MM.1S (cell line): ENCODE measurements around the gene CALCR.

Experiments
- DNase-seq: peaks from one replicate; pipeline ENCODE4 v3.0.0-alpha.2; 2015
- H2AFZ ChIP-seq: fragments of 300-600 bp; sonication (generic); 2 replicates; pipeline ENCODE4 v1.6.0; 2016; ENCODE audit warnings: antibody characterized with exemption, low read length
- H3F3A ChIP-seq: fragments of 300-600 bp; sonication (generic); 2 replicates; pipeline ENCODE4 v1.6.1; 2016; ENCODE audit warnings: mild to moderate bottlenecking, antibody characterized with exemption, low read length, moderate library complexity, mixed read lengths; ENCODE audit not compliant: insufficient read depth
- H3K27ac ChIP-seq: fragments of 300-600 bp; sonication (generic); 2 replicates; pipeline ENCODE4 v1.5.1; 2016; ENCODE audit warnings: mild to moderate bottlenecking, low read length
- H3K27me3 ChIP-seq: fragments of 300-600 bp; sonication (generic); replicated peaks from 2 replicates; pipeline ENCODE4 v1.6.0; 2016; ENCODE audit warnings: low read length; ENCODE audit not compliant: insufficient read depth
- H3K36me3 ChIP-seq: fragments of 300-600 bp; sonication (generic); replicated peaks from 2 replicates; pipeline ENCODE4 v1.6.1; 2016; ENCODE audit warnings: mild to moderate bottlenecking, low read length, mixed read lengths; ENCODE audit not compliant: insufficient read depth
- H3K4me1 ChIP-seq: fragments of 300-600 bp; sonication (generic); 2 replicates; pipeline ENCODE4 v1.6.1; 2016; ENCODE audit warnings: low read length, mixed read lengths
- H3K4me2 ChIP-seq: fragments of 300-600 bp; sonication (generic); 2 replicates; pipeline ENCODE4 v1.6.0; 2016; ENCODE audit warnings: low read depth, low read length
- H3K4me3 ChIP-seq: fragments of 300-600 bp; sonication (generic); 2 replicates; pipeline ENCODE4 v1.5.1; 2016; ENCODE audit warnings: low read length, mixed read lengths
- H3K79me2 ChIP-seq: fragments of 300-600 bp; sonication (generic); 2 replicates; pipeline ENCODE4 v1.6.1; 2016; ENCODE audit warnings: mixed run types, low read length, mixed read lengths
- H3K9ac ChIP-seq: fragments of 300-600 bp; sonication (generic); 2 replicates; pipeline ENCODE4 v1.6.1; 2016; ENCODE audit warnings: low read length, mixed read lengths
- H3K9me2 ChIP-seq: fragments of 300-600 bp; sonication (generic); replicated peaks from 2 replicates; pipeline ENCODE4 v1.6.1; 2016; ENCODE audit warnings: mild to moderate bottlenecking, low read length, mixed read lengths; ENCODE audit not compliant: insufficient read depth
- H3K9me3 ChIP-seq: fragments of 300-600 bp; sonication (generic); replicated peaks from 2 replicates; pipeline ENCODE4 v1.6.1; 2016; ENCODE audit warnings: mild to moderate bottlenecking, low read length, mixed read lengths; ENCODE audit not compliant: insufficient read depth
- H4K20me1 ChIP-seq: fragments of 300-600 bp; sonication (generic); 2 replicates; pipeline ENCODE4 v1.6.1; 2016; ENCODE audit warnings: mild to moderate bottlenecking, low read length, moderate library complexity, mixed read lengths; ENCODE audit not compliant: insufficient read depth
- CTCF ChIP-seq: fragments of 300-600 bp; sonication (generic); IDR thresholded peaks from 2 replicates; pipeline ENCODE4 v1.5.1; 2016; ENCODE audit warnings: antibody characterized with exemption, low read length, mixed read lengths
- EZH2 ChIP-seq: fragments of 300-600 bp; sonication (generic); optimal IDR thresholded peaks from 2 replicates; pipeline ENCODE3; 2017; ENCODE audit warnings: low read depth, mild to moderate bottlenecking, antibody characterized with exemption, low read length, mixed read lengths
- EZH2phosphoT487 ChIP-seq: fragments of 300-600 bp; sonication (generic); IDR thresholded peaks from 2 replicates; pipeline ENCODE4 v1.6.1; 2018; ENCODE audit warnings: antibody characterized with exemption, low read length

Gene CALCR

GRCh38 chr7:93375603-93376002 lies 198.9 kb downstream of the CALCR start:
- H3K27ac ChIP-seq: no peak overlapping the region
- H2AFZ ChIP-seq: no peak overlapping the region
- no peaks in the 10 kb centered on the region for H3K9me2 ChIP-seq
- H3K27me3 ChIP-seq: no peaks in the 10 kb centered on the region
- H3K9ac ChIP-seq: no peak overlapping the region
- H3K4me1 ChIP-seq: peaks cover 41% of the 10 kb centered on the region
- no peaks in the 10 kb centered on the region for H4K20me1 ChIP-seq
- no peak overlapping the region for H3K4me2 ChIP-seq
- peak; percentile 23 for DNase-seq
- no peaks in the 10 kb centered on the region for H3K9me3 ChIP-seq
- H3F3A ChIP-seq: peaks cover 28% of the 10 kb centered on the region
- no peaks in the 10 kb centered on the region for H3K79me2 ChIP-seq
- no peak overlapping the region for H3K4me3 ChIP-seq
- H3K36me3 ChIP-seq: no peaks in the 10 kb centered on the region
- TF ChIP-seq CTCF (peak; percentile 34), EZH2 (no peak), EZH2phosphoT487 (no peak)
